Testis (tissue), 3 donors: ENCODE data around the gene OR2A42. TPM values are rescaled to one million over a fixed set of nuclear protein-coding genes. Genes with fewer than 3 reads are reported as not detected.
A peak's percentile ranks its signal among the peaks of the same experiment; 100 is the strongest.
"Not testable (repeated sequence)": the region's sequence is repeated elsewhere in the genome, so short reads cannot be mapped to it uniquely, and the experiment has no call there.

Experiments used
- DNase-seq: peaks from one replicate; pipeline ENCODE4 v3.0.0-alpha.2; 2019
- H3K27ac ChIP-seq, 2 donors: fragments of 200-600 bp; sonication (generic); one replicate each; pipeline ENCODE4 v1.5.1; 2019
- H3K27me3 ChIP-seq: fragments of 200-600 bp; sonication (generic); one replicate; pipeline ENCODE4 v1.5.1; 2019
- H3K36me3 ChIP-seq: fragments of 200-600 bp; sonication (generic); one replicate; pipeline ENCODE4 v1.5.1; 2017; ENCODE audit warnings: low read depth; ENCODE audit errors: missing control alignments
- H3K4me1 ChIP-seq: fragments of 200-600 bp; sonication (generic); one replicate; pipeline ENCODE4 v1.5.1; 2019
- H3K4me3 ChIP-seq, 2 donors: fragments of 200-600 bp; sonication (generic); one replicate each; pipeline ENCODE4 v1.5.1; 2017 to 2019
- H3K9me3 ChIP-seq: fragments of 200-600 bp; sonication (generic); one replicate; pipeline ENCODE4 v1.5.1; 2017
- WGBS, 2 donors: methylation state at CpG; one replicate each; pipeline ENCODE4 v1.1.5; 2018; 5-methylcytosine and 5-hydroxymethylcytosine counted together
- intact Hi-C: fragments of 100-400 bp; cut with DNase I; formaldehyde crosslinking; loops from one replicate; pipeline ENCODE4 v1.15.1; 2023; ENCODE audit warnings: low total_unique reads
- polyA plus RNA-seq: library from polyadenylated mRNA; stranded (reverse); fragments of 350-450 nt; fragmentation: Illumina TruSeq; extraction: RNeasy Lipid Tissue Mini Kit (QIAGEN cat#74804); gene quantifications from one replicate; pipeline ENCODE4 v1.2.3, GENCODE V29; 2014; ENCODE audit warnings: low read depth, low replicate concordance; ENCODE audit not compliant: insufficient read depth
- total RNA-seq, 2 donors: library from RNA; depleted of rRNA; stranded (reverse); fragments of >200 nt; gene quantifications; one replicate each; pipeline ENCODE4 v1.2.3, GENCODE V29; 2016
- TF ChIP-seq, protein P1 (sequence below), 3 experiments: fragments of 450-650 bp in 2 of 3; fragments of 200-600 bp in 1 of 3; sonication (generic) in 1 of 3; IDR thresholded peaks; one replicate each; pipeline ENCODE4 v1.5.1; 2016 to 2019; ENCODE audit warnings: antibody characterized with exemption in 3 of 3, mild to moderate bottlenecking in 2 of 3, moderate library complexity in 1 of 3

Gene OR2A42
- total and polyA plus RNA-seq, 3 donors from 2014 or later = not detected

DNA sequence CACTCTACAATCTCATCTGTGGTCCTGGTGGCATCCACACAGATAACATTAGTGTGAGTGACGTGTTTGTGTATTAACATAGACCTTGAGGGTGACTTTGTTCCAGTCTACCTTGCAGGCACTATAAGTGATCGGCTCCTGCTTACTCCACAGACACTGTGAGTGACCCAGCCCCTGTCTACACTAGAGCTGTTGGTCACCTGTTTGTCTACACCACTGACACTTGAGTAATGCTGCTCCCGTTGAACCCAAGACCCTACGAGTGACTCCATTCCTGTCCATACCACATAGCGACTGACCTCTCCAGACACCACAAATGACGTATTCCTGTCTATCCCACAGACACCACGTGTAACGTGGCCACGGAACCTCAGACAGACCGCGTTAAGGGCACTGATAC is 45.6 kb downstream of the OR2A42 start:
- H3K27ac ChIP-seq, H3K36me3 ChIP-seq, H3K4me1 ChIP-seq, H3K9me3 ChIP-seq, DNase-seq, H3K27me3 ChIP-seq, intact Hi-C loops, H3K4me3 ChIP-seq: not testable (repeated sequence)
- WGBS, 2 donors = no CpG with 5 or more reads among the region's 11 CpGs

DNA sequence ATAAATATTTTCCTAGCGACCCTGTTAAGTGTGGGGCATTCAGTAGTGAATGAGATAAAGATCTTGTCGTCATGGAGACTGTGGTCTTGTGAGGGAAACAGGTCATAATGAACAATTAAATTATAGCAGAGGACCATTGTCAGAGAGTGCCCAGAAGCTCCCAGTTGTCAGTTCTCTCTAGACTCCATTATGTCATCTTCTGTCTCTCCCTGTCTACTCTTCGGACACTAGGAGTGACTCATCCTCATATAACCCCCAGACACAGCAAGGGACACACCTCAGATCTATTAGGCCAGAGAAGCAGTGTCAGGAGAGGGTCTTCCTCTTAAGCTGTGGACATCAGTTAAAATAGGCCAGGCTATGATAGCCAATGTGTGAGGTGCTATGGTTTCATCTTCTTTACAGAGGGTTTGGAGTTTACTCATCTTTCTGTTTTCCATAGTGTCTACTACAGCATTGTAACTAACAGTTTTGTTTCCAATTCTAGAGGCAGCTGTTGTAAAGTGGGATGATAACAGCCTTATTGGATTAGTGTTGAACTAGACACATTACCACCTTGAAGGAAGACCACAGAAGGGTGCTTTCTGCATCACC is 50.7 kb downstream of the OR2A42 start:
- H3K27me3 ChIP-seq, H3K4me1 ChIP-seq, DNase-seq, H3K9me3 ChIP-seq, intact Hi-C loops, H3K36me3 ChIP-seq, H3K27ac ChIP-seq, H3K4me3 ChIP-seq: not testable (repeated sequence)
- WGBS, 2 donors = no CpG with 5 or more reads among the region's 3 CpGs

DNA sequence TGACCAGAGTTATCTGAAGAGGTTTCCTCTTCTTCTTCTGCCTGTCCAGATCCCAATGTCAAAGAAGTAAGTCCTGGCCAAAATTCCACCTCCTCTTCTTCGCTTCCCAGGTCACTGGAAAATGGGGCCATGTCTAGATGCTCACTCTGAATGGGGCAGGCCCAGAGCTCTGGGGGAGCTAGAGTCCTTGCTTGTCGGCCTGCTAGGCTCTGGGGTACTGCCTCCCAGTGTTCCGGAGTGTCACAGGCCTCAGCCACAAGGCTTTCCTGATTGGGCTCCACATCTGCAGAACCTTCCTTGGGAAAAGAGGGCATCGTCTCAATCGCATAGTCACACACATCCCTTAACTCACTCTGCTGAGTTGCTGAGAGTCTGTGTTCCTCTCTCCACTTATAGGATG is 51.6 kb downstream of the OR2A42 start:
- no CpG with 5 or more reads among the region's 5 CpGs for WGBS, 2 donors
- H3K9me3 ChIP-seq, H3K4me3 ChIP-seq, H3K27ac ChIP-seq, H3K4me1 ChIP-seq, intact Hi-C loops, H3K36me3 ChIP-seq, H3K27me3 ChIP-seq, DNase-seq: not testable (repeated sequence)

DNA sequence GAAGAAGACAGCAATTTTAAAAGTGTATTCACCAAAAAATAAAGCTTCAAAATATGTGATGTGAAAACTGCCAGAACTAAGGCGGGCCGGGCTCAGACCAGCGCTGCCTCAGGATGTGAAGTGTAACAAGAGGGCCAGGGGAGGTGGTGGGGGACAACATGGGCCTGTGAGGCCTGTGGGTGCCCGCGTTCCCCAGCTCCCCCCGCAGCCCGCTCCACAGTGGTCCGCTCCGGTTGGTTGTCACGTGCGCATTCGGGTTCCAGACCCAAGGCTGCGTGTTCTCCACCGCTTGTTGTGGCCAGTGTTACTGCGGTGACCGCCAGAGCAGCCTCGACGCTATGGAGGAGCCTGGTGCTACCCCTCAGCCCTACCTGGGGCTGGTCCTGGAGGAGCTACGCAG is 56.2 kb downstream of the OR2A42 start, which contains the start of gene CTAGE4:
Gene CTAGE4, plus strand, starts transcription at position 301 of the 400 bp plus-strand sequence. Its CDS starts 38 bp downstream, at position 339.
- H3K36me3 ChIP-seq, H3K27me3 ChIP-seq, H3K4me1 ChIP-seq, H3K9me3 ChIP-seq, intact Hi-C loops, H3K27ac ChIP-seq, H3K4me3 ChIP-seq, DNase-seq: not testable (repeated sequence)
- WGBS, 2 donors = 60% methylated on average over 2 of the region's 19 CpGs; no CpG with 5 or more reads in 1 of the 2 donors

DNA sequence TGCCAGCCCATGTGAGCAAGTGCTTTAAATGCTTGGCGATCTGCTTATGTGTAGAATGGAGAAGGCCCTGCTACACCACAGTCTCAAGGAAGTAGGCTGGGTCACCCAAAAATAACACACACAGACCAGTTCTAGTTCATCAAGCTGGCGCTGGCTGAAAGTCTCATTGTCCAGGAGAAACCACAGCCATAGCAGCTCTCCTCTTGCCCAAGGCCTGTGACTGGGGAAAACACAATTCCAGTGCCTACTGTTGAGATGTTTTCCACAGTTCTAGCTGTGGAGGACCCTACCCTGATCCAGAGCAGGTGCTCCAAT is 60.3 kb downstream of the OR2A42 start:
- H3K27me3 ChIP-seq, H3K36me3 ChIP-seq, H3K9me3 ChIP-seq, DNase-seq, H3K27ac ChIP-seq, intact Hi-C loops, H3K4me3 ChIP-seq, H3K4me1 ChIP-seq: not testable (repeated sequence)
- no CpG with 5 or more reads among the region's 2 CpGs for WGBS, 2 donors

DNA sequence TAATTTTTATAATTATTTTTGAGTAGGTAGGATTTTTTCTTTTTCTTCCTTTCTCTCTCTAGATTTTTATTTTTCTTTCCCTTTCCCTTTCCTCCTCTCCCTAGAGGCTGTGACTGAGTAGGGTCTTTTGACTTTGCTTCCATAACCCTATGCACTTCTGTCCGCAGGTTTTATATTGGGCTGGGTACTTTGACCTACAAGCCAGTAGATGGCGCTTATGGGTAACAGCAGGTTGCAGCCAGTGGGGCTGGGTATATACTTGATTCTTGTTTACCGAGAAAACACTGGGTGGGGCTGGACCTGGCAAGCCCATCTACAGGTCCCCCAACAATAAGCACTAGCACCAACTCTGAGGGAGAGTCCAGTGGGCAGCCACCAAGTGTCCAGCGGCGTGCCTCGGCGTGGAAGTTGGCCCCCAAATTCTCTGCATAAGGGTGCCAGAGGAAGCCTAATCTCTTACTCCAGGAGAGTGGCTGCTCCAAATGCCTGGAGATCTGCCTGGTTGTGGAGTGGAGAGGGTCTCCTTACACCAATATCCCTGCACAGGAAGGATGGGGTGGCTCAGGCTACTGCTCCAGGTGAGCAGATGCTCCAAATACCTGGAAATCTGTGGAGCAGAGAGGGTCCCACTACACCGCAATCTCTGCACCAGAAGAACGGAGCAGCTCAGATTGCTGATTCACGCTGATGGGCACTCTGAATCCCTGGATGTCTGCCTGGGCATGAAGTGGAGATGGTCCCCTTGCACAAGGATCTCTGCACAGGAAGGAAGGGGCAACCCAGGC is 60.8 kb downstream of the OR2A42 start:
- H3K4me1 ChIP-seq, H3K27me3 ChIP-seq, H3K9me3 ChIP-seq, H3K4me3 ChIP-seq, H3K36me3 ChIP-seq, intact Hi-C loops, H3K27ac ChIP-seq: not testable (repeated sequence)
- TF ChIP-seq, protein P1, sequence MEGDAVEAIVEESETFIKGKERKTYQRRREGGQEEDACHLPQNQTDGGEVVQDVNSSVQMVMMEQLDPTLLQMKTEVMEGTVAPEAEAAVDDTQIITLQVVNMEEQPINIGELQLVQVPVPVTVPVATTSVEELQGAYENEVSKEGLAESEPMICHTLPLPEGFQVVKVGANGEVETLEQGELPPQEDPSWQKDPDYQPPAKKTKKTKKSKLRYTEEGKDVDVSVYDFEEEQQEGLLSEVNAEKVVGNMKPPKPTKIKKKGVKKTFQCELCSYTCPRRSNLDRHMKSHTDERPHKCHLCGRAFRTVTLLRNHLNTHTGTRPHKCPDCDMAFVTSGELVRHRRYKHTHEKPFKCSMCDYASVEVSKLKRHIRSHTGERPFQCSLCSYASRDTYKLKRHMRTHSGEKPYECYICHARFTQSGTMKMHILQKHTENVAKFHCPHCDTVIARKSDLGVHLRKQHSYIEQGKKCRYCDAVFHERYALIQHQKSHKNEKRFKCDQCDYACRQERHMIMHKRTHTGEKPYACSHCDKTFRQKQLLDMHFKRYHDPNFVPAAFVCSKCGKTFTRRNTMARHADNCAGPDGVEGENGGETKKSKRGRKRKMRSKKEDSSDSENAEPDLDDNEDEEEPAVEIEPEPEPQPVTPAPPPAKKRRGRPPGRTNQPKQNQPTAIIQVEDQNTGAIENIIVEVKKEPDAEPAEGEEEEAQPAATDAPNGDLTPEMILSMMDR (IDR thresholded peaks at IDR 0.05) = peak in 2 of 3 experiments; percentile 33 to 43
- 8 to 14% methylated on average over 2 to 3 of the region's 10 CpGs for WGBS, 2 donors
- DNase-seq = peak; percentile 31

Other genes starting within 250 kb of the OR2A42 start
- gene OR6B1, start 239.3 kb downstream of the OR2A42 start, total RNA-seq = 1 to 10 TPM; 1.4 to 1.8 TPM
- gene OR6B1, start 239.3 kb downstream of the OR2A42 start, polyA plus RNA-seq = 0.53 TPM
- gene OR2A5, start 190.7 kb downstream of the OR2A42 start, total RNA-seq = under 1 TPM; 0.31 to 0.43 TPM
- gene OR2A5, start 190.7 kb downstream of the OR2A42 start, polyA plus RNA-seq = not detected
- gene OR2A25, start 169.8 kb downstream of the OR2A42 start, total RNA-seq = under 1 TPM in 1 of 2 donors, not detected in 1; 0.19 TPM
- gene OR2A25, start 169.8 kb downstream of the OR2A42 start, polyA plus RNA-seq = 0.18 TPM
- under 1 TPM; 0.06 to 0.39 TPM for gene OR2A12, start 153.3 kb downstream of the OR2A42 start, total RNA-seq
- gene OR2A12, start 153.3 kb downstream of the OR2A42 start, polyA plus RNA-seq = not detected
- not detected for gene OR2A2, start 130.0 kb downstream of the OR2A42 start, total RNA-seq
- gene OR2A2, start 130.0 kb downstream of the OR2A42 start, polyA plus RNA-seq = not detected
- not detected for gene OR2A14, start 116.4 kb downstream of the OR2A42 start, total RNA-seq
- not detected for gene OR2A14, start 116.4 kb downstream of the OR2A42 start, polyA plus RNA-seq
- gene CTAGE4, start 56.1 kb downstream of the OR2A42 start, total RNA-seq = 10 to 100 TPM in 1 of 2 donors, 1 to 10 TPM in 1; 7.5 to 13.1 TPM
- not detected for gene CTAGE4, start 56.1 kb downstream of the OR2A42 start, polyA plus RNA-seq
- 1 to 10 TPM in 1 of 2 donors, under 1 TPM in 1; 0.87 to 1.3 TPM for gene ARHGEF35, start 43.8 kb downstream of the OR2A42 start, total RNA-seq
- 3.0 TPM for gene ARHGEF35, start 43.8 kb downstream of the OR2A42 start, polyA plus RNA-seq
- gene OR2A7, start 25.2 kb upstream of the OR2A42 start, total RNA-seq = 1 to 10 TPM in 1 of 2 donors, under 1 TPM in 1; 0.63 to 1.2 TPM
- 1.1 TPM for gene OR2A7, start 25.2 kb upstream of the OR2A42 start, polyA plus RNA-seq
- gene CTAGE8, start 29.7 kb upstream of the OR2A42 start, total RNA-seq = 10 to 100 TPM in 1 of 2 donors, 1 to 10 TPM in 1; 4.4 to 13.7 TPM
- 16.6 TPM for gene CTAGE8, start 29.7 kb upstream of the OR2A42 start, polyA plus RNA-seq
- gene OR2A1, start 72.8 kb upstream of the OR2A42 start, total RNA-seq = under 1 TPM in 1 of 2 donors, not detected in 1; 0.37 TPM
- 0.20 TPM for gene OR2A1, start 72.8 kb upstream of the OR2A42 start, polyA plus RNA-seq
- 1 to 10 TPM; 4.3 to 5.2 TPM for gene ARHGEF5, start 115.8 kb upstream of the OR2A42 start, total RNA-seq
- gene ARHGEF5, start 115.8 kb upstream of the OR2A42 start, polyA plus RNA-seq = 5.0 TPM
- 1 to 10 TPM; 1.6 TPM for gene NOBOX, start 164.1 kb upstream of the OR2A42 start, total RNA-seq
- gene NOBOX, start 164.1 kb upstream of the OR2A42 start, polyA plus RNA-seq = 1.1 TPM